NCI-H2196 treated with DMSO at 0.1 percent for 48 hours (cell line): ENCODE results near the gene STOML2.
"Not testable (repeated sequence)": the region's sequence is repeated elsewhere in the genome, so short reads cannot be mapped to it uniquely, and the experiment has no call there.

Source experiments
- DNase-seq: peaks from one replicate; lab custom pipeline; 2025; ENCODE audit not compliant: unreplicated experiment; lab: John Stamatoyannopoulos, UW

The STOML2 gene

GRCh38 chr9:35102769-35103659 is at the start of gene STOML2:
STOML2 (minus strand) TSS chr9:35103131; CDS start chr9:35103094, 37 bp downstream.
- peak; percentile 98 for DNase-seq

- DNase-seq = not testable (repeated sequence)
Observed at GRCh38 chr9:35147941-35148563, 45.1 kb upstream of the STOML2 start.

GRCh38 chr9:35142037-35142436 is 39.1 kb upstream of the STOML2 start:
- no peak for DNase-seq

GRCh38 chr9:35140093-35140492 is 37.2 kb upstream of the STOML2 start:
- no peak for DNase-seq

GRCh38 chr9:35136866-35137265 is 33.9 kb upstream of the STOML2 start:
- DNase-seq = no peak

- no peak for DNase-seq
Observed at GRCh38 chr9:35135988-35136387, 33.1 kb upstream of the STOML2 start.

- DNase-seq = no peak
Observed at GRCh38 chr9:35134920-35135319, 32.0 kb upstream of the STOML2 start.

- peak; percentile 89 for DNase-seq
Observed at GRCh38 chr9:35116898-35117551, 14.1 kb upstream of the STOML2 start.

- no peak for DNase-seq
Observed at GRCh38 chr9:35116539-35116897, 13.6 kb upstream of the STOML2 start.

- DNase-seq = peak; percentile 100
Observed at GRCh38 chr9:35115680-35116538, 13.0 kb upstream of the STOML2 start, which contains the start of gene ATOSB. ATOSB (minus strand) TSS chr9:35115862; CDS start chr9:35108274, 7,588 bp downstream.

GRCh38 chr9:35114840-35115628 is 12.1 kb upstream of the STOML2 start:
- DNase-seq = no peak

- DNase-seq = peak; percentile 83
Observed at GRCh38 chr9:35114113-35114839, 11.3 kb upstream of the STOML2 start.

GRCh38 chr9:35112257-35113020 is 9.5 kb upstream of the STOML2 start:
- DNase-seq = no peak

- DNase-seq = peak; percentile 95
Observed at GRCh38 chr9:35111001-35111933, 8.3 kb upstream of the STOML2 start.

GRCh38 chr9:35110327-35110761 is 7.4 kb upstream of the STOML2 start:
- no peak for DNase-seq

- no peak for DNase-seq
Observed at GRCh38 chr9:35108946-35109575, 6.1 kb upstream of the STOML2 start.

GRCh38 chr9:35108461-35108860 is 5.5 kb upstream of the STOML2 start:
- DNase-seq = no peak
